ENCODE measurements around the gene NEAT1. TPM values are rescaled to one million over a fixed set of nuclear protein-coding genes. Genes with fewer than 3 reads are reported as not detected.

Gene NEAT1
- total RNA-seq, 1 experiment from 2014 or later, result 938 TPM

- peaks cover 52% of the 10 kb centered on the region for H3K4me1 ChIP-seq (replicated peaks; ENCODE audit: insufficient read depth)
- POLR2A ChIA-PET (ENCODE audit: unreplicated experiment), result interaction anchor here (0.6 to 0.8 kb wide), 2 partner anchors 73 to 476 kb away, joined by 3 to 4 read pairs; no protein-coding TSS in a partner anchor
- BruUV-seq (replicated peaks), result no TSS peak
- intact Hi-C loops (cut with micrococcal nuclease; ENCODE audit: unreplicated experiment), result no loop called here
- H3F3A ChIP-seq (ENCODE audit: insufficient read depth, low read depth), result peaks cover 87% of the 10 kb centered on the region
- no peaks in the 10 kb centered on the region for H3K27me3 ChIP-seq (ENCODE audit: insufficient read depth, low read depth)
- no peak for TF ChIP-seq EZH2 (IDR thresholded peaks at IDR 0.05; ENCODE audit: low read depth)
- no peak for TF ChIP-seq CTCF (conservative IDR thresholded peaks at IDR 0.05)
- H3K36me3 ChIP-seq (ENCODE audit: low read depth), result peaks cover 71% of the 10 kb centered on the region
- H3K79me2 ChIP-seq (ENCODE audit: low read depth), result peaks cover 98% of the 10 kb centered on the region
- CTCF ChIA-PET, result no interaction called here
- no peaks in the 10 kb centered on the region for H3K9me3 ChIP-seq (ENCODE audit: insufficient read depth, low read depth)
- H2AFZ ChIP-seq, result no peak overlapping the region
- peak; percentile 23 to 54 for DNase-seq
- H3K4me2 ChIP-seq, result peak overlapping the region; percentile 99
- peak overlapping the region; percentile 100 for H3K27ac ChIP-seq
- H4K20me1 ChIP-seq (ENCODE audit: insufficient read depth), result peaks cover 93% of the 10 kb centered on the region
- peak overlapping the region; percentile 90 for H3K4me3 ChIP-seq
- no peaks in the 10 kb centered on the region for H3K9me2 ChIP-seq (ENCODE audit: insufficient read depth)
These were observed 4.5 kb downstream of the NEAT1 start for GRCh38 chr11:65426839-65427690.

GRCh38 chr11:65427691-65428577 lies 5.3 kb downstream of the NEAT1 start:
- TF ChIP-seq EZH2 (IDR thresholded peaks at IDR 0.05; ENCODE audit: low read depth) (no peak), CTCF (conservative IDR thresholded peaks at IDR 0.05) (no peak)
- Histone ChIP-seq H3K9me2 (ENCODE audit: insufficient read depth) (no peaks in the 10 kb centered on the region), H3K4me2 (peak overlapping the region; percentile 99), H3K4me3 (peak overlapping the region; percentile 90; the same call in 1 of the 2 replicates), H3K27me3 (ENCODE audit: insufficient read depth, low read depth) (no peaks in the 10 kb centered on the region), H3F3A (ENCODE audit: insufficient read depth, low read depth) (peaks cover 96% of the 10 kb centered on the region), H3K27ac (peak overlapping the region; percentile 100), H3K9me3 (ENCODE audit: insufficient read depth, low read depth) (no peaks in the 10 kb centered on the region), H3K79me2 (ENCODE audit: low read depth) (peaks cover 99% of the 10 kb centered on the region), H2AFZ (no peak overlapping the region), H3K4me1 (replicated peaks; ENCODE audit: insufficient read depth) (peaks cover 54% of the 10 kb centered on the region), H3K36me3 (ENCODE audit: low read depth) (peaks cover 76% of the 10 kb centered on the region), H4K20me1 (ENCODE audit: insufficient read depth) (peaks cover 99% of the 10 kb centered on the region)
- intact Hi-C loops (cut with micrococcal nuclease; ENCODE audit: unreplicated experiment), result no loop called here
- CTCF ChIA-PET, result interaction anchor here (0.6 kb wide), 1 partner anchor 81 kb away, joined by 10 read pairs; no protein-coding TSS in a partner anchor
- POLR2A ChIA-PET (ENCODE audit: unreplicated experiment), result interaction anchor here (0.6 to 0.7 kb wide), 2 partner anchors 17 to 72 kb away, joined by 3 to 8 read pairs; no protein-coding TSS in a partner anchor
- peak; percentile 19 to 46 for DNase-seq
- no TSS peak for BruUV-seq (replicated peaks)

GRCh38 chr11:65428578-65429067 lies 6.0 kb downstream of the NEAT1 start:
- Histone ChIP-seq H3K27me3 (ENCODE audit: insufficient read depth, low read depth) (no peaks in the 10 kb centered on the region), H3K4me1 (replicated peaks; ENCODE audit: insufficient read depth) (peaks cover 54% of the 10 kb centered on the region), H3K4me2 (peak overlapping the region; percentile 99), H3K36me3 (ENCODE audit: low read depth) (peaks cover 74% of the 10 kb centered on the region), H4K20me1 (ENCODE audit: insufficient read depth) (peaks cover 97% of the 10 kb centered on the region), H3K27ac (peak overlapping the region; percentile 100), H3K4me3 (peak overlapping the region; percentile 90; the same call in 1 of the 2 replicates), H3F3A (ENCODE audit: insufficient read depth, low read depth) (peaks cover 99% of the 10 kb centered on the region), H3K79me2 (ENCODE audit: low read depth) (peaks cover 97% of the 10 kb centered on the region), H3K9me2 (ENCODE audit: insufficient read depth) (no peaks in the 10 kb centered on the region), H3K9me3 (ENCODE audit: insufficient read depth, low read depth) (no peaks in the 10 kb centered on the region), H2AFZ (no peak overlapping the region)
- POLR2A ChIA-PET (ENCODE audit: unreplicated experiment), result interaction anchor here (0.7 kb wide), 2 partner anchors 17 to 40 kb away, joined by 3 to 8 read pairs; no protein-coding TSS in a partner anchor
- BruUV-seq (replicated peaks), result no TSS peak
- CTCF ChIA-PET, result interaction anchor here (0.6 kb wide), 1 partner anchor 80 kb away, joined by 10 read pairs; no protein-coding TSS in a partner anchor
- TF ChIP-seq CTCF (conservative IDR thresholded peaks at IDR 0.05) (no peak; the same call in 1 of the 2 replicates), EZH2 (IDR thresholded peaks at IDR 0.05; ENCODE audit: low read depth) (no peak)
- DNase-seq, result no peak
- intact Hi-C loops (cut with micrococcal nuclease; ENCODE audit: unreplicated experiment), result no loop called here
